Measurements from ENCODE around the gene GNAQ. TPM values are rescaled to one million over a fixed set of nuclear protein-coding genes. Genes with fewer than 3 reads are reported as not detected.
A peak's percentile ranks its signal among the peaks of the same experiment; 100 is the strongest.

The GNAQ gene
- total and polyA plus RNA-seq, 10 donors, result 4.4 to 52.3 (median 31.2) TPM

- Histone ChIP-seq H3K27me3 (replicated peaks in 1 of 7) (no peaks in the 10 kb centered on the region), H3K9me3 (no peaks in the 10 kb centered on the region), H3K4me3 (no peak overlapping the region), H3K27ac (peak overlapping the region in 6 of 8 donors; percentile 3 to 59 (median 32)), H3K36me3 (peaks cover 0 to 25% (median 0%) of the 10 kb centered on the region in 6 donors), H3K4me1 (peaks cover 0 to 48% (median 13%) of the 10 kb centered on the region in 6 donors)
- TF ChIP-seq POLR2A (IDR thresholded peaks at IDR 0.05), result no peak
- TF ChIP-seq, protein P1, sequence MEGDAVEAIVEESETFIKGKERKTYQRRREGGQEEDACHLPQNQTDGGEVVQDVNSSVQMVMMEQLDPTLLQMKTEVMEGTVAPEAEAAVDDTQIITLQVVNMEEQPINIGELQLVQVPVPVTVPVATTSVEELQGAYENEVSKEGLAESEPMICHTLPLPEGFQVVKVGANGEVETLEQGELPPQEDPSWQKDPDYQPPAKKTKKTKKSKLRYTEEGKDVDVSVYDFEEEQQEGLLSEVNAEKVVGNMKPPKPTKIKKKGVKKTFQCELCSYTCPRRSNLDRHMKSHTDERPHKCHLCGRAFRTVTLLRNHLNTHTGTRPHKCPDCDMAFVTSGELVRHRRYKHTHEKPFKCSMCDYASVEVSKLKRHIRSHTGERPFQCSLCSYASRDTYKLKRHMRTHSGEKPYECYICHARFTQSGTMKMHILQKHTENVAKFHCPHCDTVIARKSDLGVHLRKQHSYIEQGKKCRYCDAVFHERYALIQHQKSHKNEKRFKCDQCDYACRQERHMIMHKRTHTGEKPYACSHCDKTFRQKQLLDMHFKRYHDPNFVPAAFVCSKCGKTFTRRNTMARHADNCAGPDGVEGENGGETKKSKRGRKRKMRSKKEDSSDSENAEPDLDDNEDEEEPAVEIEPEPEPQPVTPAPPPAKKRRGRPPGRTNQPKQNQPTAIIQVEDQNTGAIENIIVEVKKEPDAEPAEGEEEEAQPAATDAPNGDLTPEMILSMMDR (IDR thresholded peaks at IDR 0.05 in 8 of 11, conservative IDR thresholded peaks at IDR 0.05 in 3 of 11), result no peak
- no peak for TF ChIP-seq POLR2AphosphoS5 (IDR thresholded peaks at IDR 0.05)
- 28 to 40% (median 34%) methylated on average over 4 of the region's 4 CpGs for WGBS, 5 donors
- intact Hi-C loops (cut with DNase I; ENCODE audit: low total_unique reads), result no loop called here
- DNase-seq, result no peak
Observed at GRCh38 chr9:77916410-77916819, 115.2 kb downstream of the GNAQ start.

GRCh38 chr9:77915744-77916143, 115.9 kb downstream of the GNAQ start:
- Histone ChIP-seq H3K9me3 (no peaks in the 10 kb centered on the region), H3K27me3 (replicated peaks in 1 of 7) (no peaks in the 10 kb centered on the region), H3K27ac (peak overlapping the region in 6 of 8 donors; percentile 3 to 59 (median 32)), H3K4me1 (peaks cover 0 to 55% (median 13%) of the 10 kb centered on the region in 6 donors), H3K36me3 (peaks cover 0 to 20% (median 0%) of the 10 kb centered on the region in 6 donors), H3K4me3 (no peak overlapping the region)
- intact Hi-C loops (cut with DNase I; ENCODE audit: low total_unique reads), result no loop called here
- 85 to 92% (median 90%) methylated on average over 2 of the region's 2 CpGs for whole genome bisulfite sequencing, 5 donors
- TF ChIP-seq POLR2AphosphoS5 (IDR thresholded peaks at IDR 0.05), result no peak
- no peak for TF ChIP-seq POLR2A (IDR thresholded peaks at IDR 0.05)
- TF ChIP-seq, protein P1 (IDR thresholded peaks at IDR 0.05 in 8 of 11, conservative IDR thresholded peaks at IDR 0.05 in 3 of 11), result no peak
- no peak for DNase-seq

- DNase-seq, result no peak
- no peak overlapping the region for H3K4me3 ChIP-seq
- no peak overlapping the region for H3K27ac ChIP-seq
- H3K27me3 ChIP-seq (replicated peaks in 1 of 7), result peaks cover 0 to 2% (median 0%) of the 10 kb centered on the region in 7 donors
- H3K4me1 ChIP-seq, result peaks cover 0 to 80% (median 23%) of the 10 kb centered on the region in 6 donors
- no peaks in the 10 kb centered on the region for H3K36me3 ChIP-seq
- TF ChIP-seq POLR2AphosphoS5 (IDR thresholded peaks at IDR 0.05) (no peak), POLR2A (IDR thresholded peaks at IDR 0.05) (no peak)
- TF ChIP-seq, protein P1 (IDR thresholded peaks at IDR 0.05 in 8 of 11, conservative IDR thresholded peaks at IDR 0.05 in 3 of 11), result no peak
- 59 to 88% (median 74%) methylated on average over 3 of the region's 3 CpGs for WGBS, 5 donors
- no peaks in the 10 kb centered on the region for H3K9me3 ChIP-seq
- intact Hi-C loops (cut with DNase I; ENCODE audit: low total_unique reads), result no loop called here
Observed at GRCh38 chr9:77912895-77913693, 118.5 kb downstream of the GNAQ start.

- Histone ChIP-seq H3K4me1 (peaks cover 0 to 74% (median 21%) of the 10 kb centered on the region in 6 donors), H3K9me3 (no peaks in the 10 kb centered on the region), H3K27me3 (replicated peaks in 1 of 7) (peaks cover 0 to 2% (median 0%) of the 10 kb centered on the region in 7 donors), H3K36me3 (no peaks in the 10 kb centered on the region), H3K4me3 (no peak overlapping the region), H3K27ac (no peak overlapping the region)
- intact Hi-C loops (cut with DNase I; ENCODE audit: low total_unique reads), result no loop called here
- DNase-seq, result no peak
- WGBS, 5 donors, result 40 to 82% (median 76%) methylated on average over 2 of the region's 2 CpGs
- TF ChIP-seq POLR2AphosphoS5 (IDR thresholded peaks at IDR 0.05), result no peak
- TF ChIP-seq POLR2A (IDR thresholded peaks at IDR 0.05), result no peak
- TF ChIP-seq, protein P1 (IDR thresholded peaks at IDR 0.05 in 8 of 11, conservative IDR thresholded peaks at IDR 0.05 in 3 of 11), result no peak
Observed at GRCh38 chr9:77911928-77912327, 119.7 kb downstream of the GNAQ start.
